OCI-LY3 (cell line): ENCODE data around the gene SFXN4.
"Not testable (repeated sequence)": the region's sequence is repeated elsewhere in the genome, so short reads cannot be mapped to it uniquely, and the experiment has no call there.

Experiments
- EZH2phosphoT487 ChIP-seq: fragments of 200-600 bp; shearing (Covaris generic); IDR thresholded peaks from 2 replicates; pipeline ENCODE4 v1.6.1; 2018; ENCODE audit warnings: antibody characterized with exemption, mixed run types, low read depth
- TF ChIP-seq, protein P1 (sequence below): fragments of 200-600, 300-600 bp; sonication (generic); IDR thresholded peaks from 2 replicates; pipeline ENCODE4 v1.5.1; 2014; ENCODE audit warnings: antibody characterized with exemption, low read length, low read depth

DNA sequence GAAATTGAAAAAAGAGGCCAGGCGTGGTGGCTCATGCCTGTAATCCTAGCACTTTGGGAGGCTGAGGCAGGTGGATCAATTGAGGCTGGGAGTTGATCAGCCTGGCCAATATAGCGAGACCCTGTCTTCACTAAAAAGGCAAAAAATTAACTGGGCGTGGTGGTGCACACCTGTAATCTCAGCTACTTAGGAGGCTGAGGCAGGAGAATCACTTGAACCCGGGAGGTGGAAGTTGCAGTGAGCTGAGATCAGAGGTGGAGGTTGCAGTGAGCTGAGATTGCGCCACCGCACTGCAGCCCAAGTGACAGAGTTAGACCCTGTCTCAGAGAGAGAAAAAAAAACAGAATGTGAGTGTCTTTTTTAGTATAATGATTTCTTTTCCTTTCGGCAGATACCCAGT lies 59.6 kb downstream of the SFXN4 start:
- TF ChIP-seq, protein P1, sequence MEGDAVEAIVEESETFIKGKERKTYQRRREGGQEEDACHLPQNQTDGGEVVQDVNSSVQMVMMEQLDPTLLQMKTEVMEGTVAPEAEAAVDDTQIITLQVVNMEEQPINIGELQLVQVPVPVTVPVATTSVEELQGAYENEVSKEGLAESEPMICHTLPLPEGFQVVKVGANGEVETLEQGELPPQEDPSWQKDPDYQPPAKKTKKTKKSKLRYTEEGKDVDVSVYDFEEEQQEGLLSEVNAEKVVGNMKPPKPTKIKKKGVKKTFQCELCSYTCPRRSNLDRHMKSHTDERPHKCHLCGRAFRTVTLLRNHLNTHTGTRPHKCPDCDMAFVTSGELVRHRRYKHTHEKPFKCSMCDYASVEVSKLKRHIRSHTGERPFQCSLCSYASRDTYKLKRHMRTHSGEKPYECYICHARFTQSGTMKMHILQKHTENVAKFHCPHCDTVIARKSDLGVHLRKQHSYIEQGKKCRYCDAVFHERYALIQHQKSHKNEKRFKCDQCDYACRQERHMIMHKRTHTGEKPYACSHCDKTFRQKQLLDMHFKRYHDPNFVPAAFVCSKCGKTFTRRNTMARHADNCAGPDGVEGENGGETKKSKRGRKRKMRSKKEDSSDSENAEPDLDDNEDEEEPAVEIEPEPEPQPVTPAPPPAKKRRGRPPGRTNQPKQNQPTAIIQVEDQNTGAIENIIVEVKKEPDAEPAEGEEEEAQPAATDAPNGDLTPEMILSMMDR = not testable (repeated sequence)
- not testable (repeated sequence) for TF ChIP-seq EZH2phosphoT487
